ENCODE results near the gene SESN1.

DNA sequence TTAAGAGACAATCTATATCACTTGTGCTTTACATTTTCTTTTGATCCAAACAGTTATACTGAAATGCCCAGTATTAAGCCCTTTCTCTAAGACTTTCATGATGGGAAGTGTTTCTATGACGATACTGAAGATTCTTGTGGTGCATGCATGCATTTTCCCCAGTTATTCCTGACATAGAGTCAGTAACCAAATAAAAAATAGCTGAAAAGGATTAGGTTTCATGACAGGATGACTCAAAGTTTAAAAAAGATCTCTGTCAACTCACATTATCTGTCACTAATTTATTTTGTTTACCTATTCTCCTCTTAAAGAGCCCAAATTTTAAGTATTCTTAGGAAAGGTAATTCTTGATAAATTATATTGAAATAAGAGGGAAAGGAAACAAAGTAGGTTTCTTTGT, 98.4 kb downstream of the SESN1 start:
- no peak for TF ChIP-seq PATZ1 (CRISPR knock-in tag; IDR thresholded peaks at IDR 0.05; ENCODE audit: borderline replicate concordance)
- TF ChIP-seq TCF4 (CRISPR knock-in tag; IDR thresholded peaks at IDR 0.05; ENCODE audit: borderline replicate concordance) = no peak
- TF ChIP-seq ARNTL (CRISPR knock-in tag; IDR thresholded peaks at IDR 0.05; ENCODE audit: borderline replicate concordance, low read depth) = no peak
- TF ChIP-seq ZNF8 (CRISPR knock-in tag; IDR thresholded peaks at IDR 0.05) = no peak
- TF ChIP-seq ZFP30 (CRISPR knock-in tag; IDR thresholded peaks at IDR 0.05) = no peak
- no peak for TF ChIP-seq BACH2 (CRISPR knock-in tag; IDR thresholded peaks at IDR 0.05; ENCODE audit: borderline replicate concordance)
- TF ChIP-seq RARB (CRISPR knock-in tag; IDR thresholded peaks at IDR 0.05) = no peak
- no peak for TF ChIP-seq TOX (CRISPR knock-in tag; IDR thresholded peaks at IDR 0.05; ENCODE audit: borderline replicate concordance)
- no peak for TF ChIP-seq ZC3H10 (CRISPR knock-in tag; IDR thresholded peaks at IDR 0.05)
- TF ChIP-seq ZNF70 (CRISPR knock-in tag; IDR thresholded peaks at IDR 0.05) = no peak
